GM12891 (cell line): ENCODE results near the gene CFAP58.

ENCODE experiments used
- DNase-seq: peaks from one replicate; pipeline ENCODE4 v3.0.0; 2011; ENCODE audit warnings: low spot score; ENCODE audit not compliant: insufficient read length
- FAIRE-seq: peaks from 2 replicates; lab custom pipeline; 2011; peaks lifted over from hg19 to GRCh38; lab: Jason Lieb, UNC
- PAX5 ChIP-seq: IDR thresholded peaks from 2 replicates; pipeline ENCODE4 v1.6.1; 2011; ENCODE audit warnings: low read length, moderate library complexity, mild to moderate bottlenecking; ENCODE audit not compliant: insufficient read depth, severe bottlenecking
- POLR2A ChIP-seq: IDR thresholded peaks from 2 replicates; pipeline ENCODE4 v1.6.1; 2011; ENCODE audit warnings: low read depth, low read length, control low read depth
- POLR2AphosphoS5 ChIP-seq: IDR thresholded peaks from 2 replicates; pipeline ENCODE4 v1.6.1; 2011; ENCODE audit warnings: low read depth, low read length, control low read depth
- POU2F2 ChIP-seq: IDR thresholded peaks from 2 replicates; pipeline ENCODE4 v1.6.1; 2011; ENCODE audit warnings: low read depth, mild to moderate bottlenecking, control low read depth, low read length, moderate library complexity
- SPI1 ChIP-seq: IDR thresholded peaks from 2 replicates; pipeline ENCODE4 v1.6.1; 2011; ENCODE audit warnings: low read depth, low read length, control low read depth
- TAF1 ChIP-seq: IDR thresholded peaks from 2 replicates; pipeline ENCODE4 v1.6.1; 2011; ENCODE audit warnings: low read depth, low read length, control low read depth

CFAP58 gene

DNA sequence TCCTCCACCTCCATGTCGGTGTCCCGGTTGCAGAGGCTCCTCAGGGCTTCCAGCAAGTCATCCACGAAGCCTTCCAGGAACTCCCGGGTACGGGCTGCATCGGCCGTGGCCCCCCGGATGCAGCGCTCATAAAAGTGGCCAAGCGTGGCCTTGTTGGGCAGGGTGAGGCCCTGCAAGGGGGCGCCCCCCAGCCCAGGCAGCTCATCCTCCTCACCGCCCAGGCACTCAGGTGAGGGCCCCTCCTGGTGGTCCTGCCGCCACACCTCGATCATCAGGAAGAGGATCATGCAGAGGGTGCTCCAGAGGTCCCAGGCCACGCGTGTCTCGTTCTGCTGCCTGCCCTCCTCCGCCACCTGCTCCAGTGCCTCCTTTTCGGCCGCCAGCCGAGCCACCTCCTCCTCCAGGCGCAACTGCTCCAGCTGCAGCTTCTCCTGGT is 38.1 kb upstream of the CFAP58 start:
- TF ChIP-seq POLR2A (no peak), PAX5 (no peak), POLR2AphosphoS5 (no peak), TAF1 (no peak), SPI1 (no peak), POU2F2 (no peak)
- no peak for FAIRE-seq
- DNase-seq, result no peak

DNA sequence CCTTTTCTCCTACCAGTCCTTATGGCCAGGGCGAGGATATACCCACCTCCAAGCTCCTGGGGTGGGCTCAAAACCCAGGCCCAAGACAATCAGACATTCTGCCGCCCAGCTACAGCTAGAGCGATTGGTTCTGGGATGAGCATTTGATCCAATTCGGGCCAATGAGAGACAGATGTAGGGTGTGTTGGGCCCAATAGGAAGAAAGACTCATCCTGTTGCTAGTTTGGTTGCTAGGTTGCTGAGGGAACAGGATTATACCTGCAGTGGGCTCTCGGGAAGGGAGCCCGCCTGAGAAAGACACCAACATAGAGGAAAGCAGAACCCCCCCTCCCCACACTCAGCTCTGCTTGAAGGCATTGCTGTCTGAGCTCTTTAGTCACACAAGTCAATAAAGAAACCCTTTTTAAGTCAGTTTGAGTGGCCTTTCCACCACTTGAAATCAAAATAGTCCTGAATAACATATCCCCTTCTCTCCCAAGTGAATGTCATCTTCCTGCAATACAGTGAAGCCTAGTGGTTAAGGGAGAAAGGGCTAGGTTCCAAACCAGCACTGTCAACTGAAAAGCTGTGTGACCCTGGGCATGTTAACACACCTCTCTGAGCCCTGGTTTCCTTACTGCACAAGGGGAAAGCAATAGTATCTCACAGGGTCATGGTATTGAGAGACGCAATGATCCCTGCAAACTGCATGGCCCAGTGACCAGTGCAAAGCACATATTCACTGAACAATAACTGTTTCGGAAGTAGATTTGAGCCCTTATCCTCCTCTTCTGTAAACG is 37.1 kb upstream of the CFAP58 start:
- DNase-seq (no peak), FAIRE-seq (no peak)
- no peak for TF ChIP-seq POLR2AphosphoS5
- no peak for TF ChIP-seq SPI1
- no peak for TF ChIP-seq PAX5
- TF ChIP-seq TAF1, result no peak
- TF ChIP-seq POU2F2, result no peak
- TF ChIP-seq POLR2A, result no peak

DNA sequence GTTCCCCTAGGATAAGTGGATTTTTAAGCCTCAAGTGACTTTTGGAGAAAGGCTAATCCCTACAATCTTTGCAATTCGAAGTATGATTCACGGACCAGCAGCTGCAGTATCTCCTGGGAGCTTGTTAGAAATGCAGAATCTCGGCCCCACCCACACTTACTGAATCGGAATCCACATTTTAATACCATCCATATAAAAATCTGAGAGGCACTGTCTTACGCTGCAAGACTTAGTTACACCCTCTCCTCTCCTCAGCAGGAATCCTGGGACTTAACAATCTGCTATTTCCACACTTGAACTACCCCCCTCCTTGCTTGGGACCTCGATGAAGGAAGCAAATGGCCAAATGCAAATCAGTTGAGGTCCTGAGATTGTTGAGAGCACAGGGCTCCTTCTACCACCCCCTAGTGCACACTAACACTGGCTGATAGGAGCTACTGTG is 36.3 kb upstream of the CFAP58 start:
- peak; percentile 23 for FAIRE-seq
- TF ChIP-seq POLR2AphosphoS5, result no peak
- no peak for TF ChIP-seq PAX5
- TF ChIP-seq POLR2A, result no peak
- TF ChIP-seq SPI1, result no peak
- DNase-seq, result no peak

DNA sequence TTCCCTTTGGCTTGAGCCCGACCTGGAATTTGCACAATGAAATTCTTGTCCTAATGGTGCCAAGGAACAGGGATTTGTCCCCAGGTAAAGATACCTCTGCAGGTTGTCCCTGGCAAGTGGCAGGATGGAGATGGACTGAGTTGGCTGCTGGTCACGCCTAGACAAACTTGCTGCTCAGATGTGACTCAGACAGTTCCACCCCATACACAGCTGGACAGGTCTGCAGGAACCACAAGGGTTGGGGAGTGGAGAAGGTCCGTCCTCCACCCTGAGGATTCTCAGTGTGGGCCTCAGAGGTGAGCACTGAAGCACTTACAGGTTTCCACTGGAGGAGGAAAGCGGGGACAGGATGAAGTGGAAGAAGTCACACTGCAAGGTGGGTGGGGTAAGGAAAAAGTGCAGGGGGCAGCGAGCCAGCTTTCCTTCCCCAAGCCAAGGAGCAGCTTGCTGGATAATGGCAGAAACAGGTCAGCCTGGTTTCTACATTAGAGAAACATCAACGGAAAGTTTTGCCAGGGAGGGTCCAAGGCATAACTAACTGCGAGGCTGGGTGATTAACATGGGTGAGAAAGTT is 35.8 kb upstream of the CFAP58 start:
- peak; percentile 48 for FAIRE-seq
- DNase-seq, result no peak
- no peak for TF ChIP-seq POLR2AphosphoS5
- no peak for TF ChIP-seq POU2F2
- no peak for TF ChIP-seq POLR2A
- no peak for TF ChIP-seq PAX5
- TF ChIP-seq TAF1, result no peak
- no peak for TF ChIP-seq SPI1

DNA sequence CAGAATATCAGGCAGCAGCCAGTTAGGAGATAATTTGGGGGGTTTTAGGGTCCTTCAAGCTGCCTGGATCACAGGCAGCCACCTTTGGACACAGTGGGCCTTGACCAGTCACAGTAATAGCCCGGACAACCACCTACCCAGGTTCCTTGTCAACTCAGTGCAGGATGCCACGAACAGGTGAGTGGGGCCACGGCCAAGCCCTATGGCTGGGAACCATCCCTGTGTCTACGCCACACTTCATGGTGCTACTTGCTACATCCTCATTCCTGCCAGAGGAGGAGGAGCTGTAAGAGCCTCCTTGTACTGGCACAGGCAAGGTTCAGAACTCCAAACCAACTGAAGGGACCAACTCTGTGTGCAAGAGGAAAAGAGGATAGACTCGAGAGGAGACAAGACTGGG is 35.3 kb upstream of the CFAP58 start:
- TF ChIP-seq POLR2A, result no peak
- FAIRE-seq, result no peak
- no peak for DNase-seq

DNA sequence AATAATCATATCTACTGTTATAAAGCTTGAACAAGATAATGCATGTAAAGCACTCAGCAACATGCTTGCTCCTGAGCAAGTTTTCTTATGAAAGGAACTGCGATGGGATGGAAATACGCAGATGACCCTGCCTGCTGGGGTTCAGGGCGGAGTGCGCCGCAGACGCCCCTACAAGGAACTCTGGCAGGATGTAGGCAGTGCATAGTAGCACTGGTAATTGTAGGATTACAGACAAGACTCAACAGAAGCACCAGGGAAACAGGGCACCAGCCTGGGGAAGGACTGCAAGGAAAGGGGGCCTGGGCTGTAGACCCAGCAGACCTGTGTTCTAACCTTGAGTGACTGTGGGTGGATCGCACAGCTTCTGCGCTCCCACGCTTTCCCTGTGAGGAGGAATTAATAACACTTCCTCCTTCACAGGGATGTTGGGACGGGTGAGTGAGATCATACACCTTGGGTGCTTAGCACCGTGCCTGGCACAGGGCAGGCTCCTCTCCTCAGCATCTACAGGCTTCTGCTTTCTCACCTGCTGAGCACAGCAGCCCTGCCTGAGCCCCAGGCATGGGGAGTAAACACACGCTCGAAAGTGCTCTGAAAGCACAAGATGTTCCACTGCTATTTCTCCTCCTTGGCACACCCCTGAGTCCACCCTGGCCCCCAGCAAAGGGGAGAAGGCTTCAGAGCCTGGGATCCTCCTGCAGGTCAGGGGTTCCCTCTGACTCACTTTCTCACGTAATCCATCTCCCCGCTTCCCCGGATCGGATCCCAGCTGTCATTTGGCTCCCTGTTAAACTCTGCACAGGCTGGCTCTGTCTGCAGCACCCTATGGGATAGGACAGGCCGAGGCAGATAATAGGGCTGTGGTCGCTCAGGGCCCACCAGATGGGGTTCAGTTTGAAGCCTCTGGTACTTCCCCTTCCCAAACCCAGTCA is 34.6 kb upstream of the CFAP58 start:
- DNase-seq (no peak), FAIRE-seq (no peak)
- no peak for TF ChIP-seq TAF1
- TF ChIP-seq POLR2A, result no peak
- no peak for TF ChIP-seq SPI1
- no peak for TF ChIP-seq POLR2AphosphoS5
- TF ChIP-seq POU2F2, result no peak
- no peak for TF ChIP-seq PAX5

DNA sequence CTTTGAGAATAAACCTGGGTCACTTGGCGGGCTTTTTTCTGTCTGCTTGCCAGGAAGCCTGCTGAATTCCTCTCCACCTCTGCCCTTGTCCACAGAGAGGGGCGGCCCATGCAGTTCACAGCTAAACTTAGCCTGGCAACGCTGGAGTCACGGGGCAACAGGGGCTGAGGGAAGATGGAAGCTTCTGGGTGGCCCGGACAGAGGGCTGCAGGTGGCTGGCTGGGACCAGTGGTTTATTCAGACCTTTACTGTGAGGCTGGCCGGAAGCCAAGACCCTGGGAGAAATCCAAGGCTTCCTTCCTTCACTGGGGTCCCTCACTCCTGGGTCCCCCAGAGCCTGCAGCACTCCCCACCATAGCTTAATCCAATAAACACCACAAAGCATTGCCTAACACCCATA is 32.4 kb upstream of the CFAP58 start:
- no peak for TF ChIP-seq POLR2AphosphoS5
- no peak for TF ChIP-seq POLR2A
- no peak for TF ChIP-seq TAF1
- TF ChIP-seq PAX5, result no peak
- no peak for TF ChIP-seq POU2F2
- TF ChIP-seq SPI1, result no peak
- DNase-seq (no peak), FAIRE-seq (no peak)

DNA sequence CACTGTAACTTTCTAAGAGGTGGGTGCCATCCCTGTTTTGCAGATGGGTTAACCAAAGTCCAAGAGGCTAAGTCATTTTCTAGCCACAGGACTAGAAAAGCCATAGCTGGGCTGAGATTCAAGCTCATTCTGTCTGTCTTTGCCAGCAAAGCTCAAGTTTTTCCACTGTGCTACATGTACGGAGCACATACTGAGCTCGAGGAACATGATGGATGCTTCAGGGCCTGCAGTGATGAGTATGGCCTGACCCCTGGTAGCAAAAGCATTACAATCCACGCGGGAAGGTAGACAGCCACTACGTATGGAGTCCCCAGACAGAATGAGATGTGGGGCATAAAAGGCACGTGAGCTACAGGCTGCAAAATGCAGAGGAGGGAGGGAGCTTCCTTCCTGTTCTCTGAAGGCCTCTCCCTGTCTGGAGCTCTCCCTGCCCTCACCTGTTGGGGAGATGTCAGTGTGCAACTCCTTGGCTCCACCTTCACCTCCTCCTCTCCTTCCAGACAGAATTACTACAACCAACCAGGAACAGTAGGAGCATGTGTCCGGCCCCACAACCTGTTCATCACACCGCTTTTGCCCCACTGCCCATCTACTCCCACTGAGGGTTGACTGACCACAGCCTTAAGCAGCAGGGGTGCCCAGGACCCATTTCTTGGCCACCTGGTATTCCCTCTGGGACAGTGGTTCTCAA is 31.8 kb upstream of the CFAP58 start:
- FAIRE-seq (peak; percentile 82), DNase-seq (no peak)
- no peak for TF ChIP-seq TAF1
- no peak for TF ChIP-seq POLR2AphosphoS5
- no peak for TF ChIP-seq POLR2A

DNA sequence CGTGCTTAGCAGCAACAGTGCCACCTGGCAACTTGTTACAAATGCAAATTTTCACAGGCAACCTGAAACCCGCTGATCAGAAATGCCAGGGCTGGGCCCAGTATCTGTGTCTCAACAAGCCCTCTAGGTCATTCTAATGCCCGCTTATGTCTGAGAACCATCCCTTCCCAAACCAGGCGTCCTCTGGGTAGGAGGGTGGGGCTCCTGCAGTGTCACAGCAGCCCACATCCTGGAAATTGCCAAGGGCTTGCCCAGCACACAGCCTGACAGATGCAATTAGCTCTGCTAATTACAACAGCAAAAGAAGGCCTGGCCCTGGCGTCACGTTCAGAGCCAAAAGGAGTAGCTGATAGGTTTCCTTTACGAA is 31.2 kb upstream of the CFAP58 start:
- TF ChIP-seq POLR2AphosphoS5, result no peak
- no peak for TF ChIP-seq POU2F2
- TF ChIP-seq POLR2A, result no peak
- TF ChIP-seq TAF1, result no peak
- no peak for TF ChIP-seq PAX5
- no peak for TF ChIP-seq SPI1
- DNase-seq (no peak), FAIRE-seq (no peak)

DNA sequence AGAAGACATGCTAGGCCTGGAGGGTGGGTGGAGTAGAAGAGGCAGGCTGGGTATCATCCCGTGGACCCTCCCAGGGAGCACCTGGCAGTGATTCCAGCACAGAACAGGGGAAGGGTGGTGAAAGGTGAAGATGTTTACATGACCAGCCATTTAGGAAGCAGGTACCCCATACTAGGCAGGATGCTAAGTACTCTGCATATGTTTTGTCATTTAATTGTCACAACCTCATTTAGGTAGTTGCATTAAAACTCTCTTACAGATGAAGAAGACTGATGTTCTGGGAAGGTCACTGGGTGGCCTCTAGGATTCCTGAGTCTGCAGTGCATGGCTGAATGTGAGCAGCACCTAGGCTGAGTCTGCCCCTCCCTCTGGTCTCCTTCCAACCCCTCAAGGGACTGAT is 30.5 kb upstream of the CFAP58 start:
- TF ChIP-seq PAX5, result no peak
- no peak for TF ChIP-seq POLR2A
- no peak for TF ChIP-seq TAF1
- TF ChIP-seq SPI1, result no peak
- FAIRE-seq, result peak; percentile 38
- no peak for DNase-seq

DNA sequence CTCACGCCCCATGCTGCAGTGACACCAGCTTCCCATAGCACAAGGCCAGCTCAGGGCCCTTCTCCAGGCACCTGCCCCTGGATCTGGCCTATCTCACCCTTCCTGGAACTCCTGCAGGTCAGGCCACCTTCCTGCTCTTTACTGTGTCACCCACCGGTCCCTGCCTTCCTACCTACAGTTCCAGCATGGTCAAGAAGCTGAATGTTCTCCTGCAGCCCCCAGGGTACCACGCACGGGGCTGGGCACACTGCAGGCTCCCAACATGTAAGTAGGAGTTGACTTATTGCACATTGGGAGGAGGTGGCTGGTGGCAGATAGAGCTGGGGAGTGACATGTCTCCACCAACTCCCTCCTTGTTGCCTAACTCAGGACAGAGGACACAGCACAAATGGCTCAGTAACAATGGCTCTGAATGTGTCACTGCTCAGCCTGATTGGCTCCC is 29.9 kb upstream of the CFAP58 start:
- FAIRE-seq (peak; percentile 48), DNase-seq (no peak)
- TF ChIP-seq PAX5 (no peak), SPI1 (no peak), POU2F2 (no peak), POLR2AphosphoS5 (no peak), TAF1 (no peak), POLR2A (no peak)
